Gastroesophageal sphincter (tissue), 3 donors: ENCODE measurements around the gene TAX1BP1.

Experiments used
- POLR2A ChIP-seq, 2 donors: fragments of 450-650 bp; IDR thresholded peaks; one replicate each; pipeline ENCODE4 v1.6.1; 2017; ENCODE audit warnings: antibody characterized with exemption in 2 of 2, mild to moderate bottlenecking in 2 of 2, moderate library complexity in 1 of 2
- TF ChIP-seq, protein P1 (sequence below), 4 experiments: fragments of 200-600 bp in 2 of 4; fragments of 450-650 bp in 2 of 4; sonication (generic) in 1 of 4; IDR thresholded peaks; one replicate each; pipeline ENCODE4 v1.5.1; 2017 to 2019; ENCODE audit warnings: antibody characterized with exemption in 4 of 4, mild to moderate bottlenecking in 2 of 4, moderate library complexity in 2 of 4

DNA sequence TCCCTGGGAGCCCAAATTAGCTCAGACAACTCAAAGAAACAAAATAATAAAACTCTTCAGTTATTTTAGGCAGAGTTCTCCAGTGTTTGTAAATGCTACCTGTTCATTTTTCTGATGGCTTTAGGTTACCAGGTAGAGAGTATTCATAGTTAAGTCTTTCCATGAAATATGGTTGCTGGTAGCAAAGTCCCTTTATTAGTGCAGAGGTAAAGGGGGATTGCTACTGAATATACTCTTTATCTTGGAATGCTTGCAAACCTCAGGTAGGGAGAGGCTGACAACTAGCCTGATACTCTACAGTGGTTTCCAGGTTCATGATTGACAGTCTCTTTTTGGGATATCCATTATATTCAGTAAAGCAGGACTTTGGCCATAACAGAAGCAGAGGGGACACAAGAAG is 6.5 kb downstream of the TAX1BP1 start:
- TF ChIP-seq, protein P1, sequence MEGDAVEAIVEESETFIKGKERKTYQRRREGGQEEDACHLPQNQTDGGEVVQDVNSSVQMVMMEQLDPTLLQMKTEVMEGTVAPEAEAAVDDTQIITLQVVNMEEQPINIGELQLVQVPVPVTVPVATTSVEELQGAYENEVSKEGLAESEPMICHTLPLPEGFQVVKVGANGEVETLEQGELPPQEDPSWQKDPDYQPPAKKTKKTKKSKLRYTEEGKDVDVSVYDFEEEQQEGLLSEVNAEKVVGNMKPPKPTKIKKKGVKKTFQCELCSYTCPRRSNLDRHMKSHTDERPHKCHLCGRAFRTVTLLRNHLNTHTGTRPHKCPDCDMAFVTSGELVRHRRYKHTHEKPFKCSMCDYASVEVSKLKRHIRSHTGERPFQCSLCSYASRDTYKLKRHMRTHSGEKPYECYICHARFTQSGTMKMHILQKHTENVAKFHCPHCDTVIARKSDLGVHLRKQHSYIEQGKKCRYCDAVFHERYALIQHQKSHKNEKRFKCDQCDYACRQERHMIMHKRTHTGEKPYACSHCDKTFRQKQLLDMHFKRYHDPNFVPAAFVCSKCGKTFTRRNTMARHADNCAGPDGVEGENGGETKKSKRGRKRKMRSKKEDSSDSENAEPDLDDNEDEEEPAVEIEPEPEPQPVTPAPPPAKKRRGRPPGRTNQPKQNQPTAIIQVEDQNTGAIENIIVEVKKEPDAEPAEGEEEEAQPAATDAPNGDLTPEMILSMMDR (IDR thresholded peaks at IDR 0.05) = no peak
- no peak for TF ChIP-seq POLR2A (IDR thresholded peaks at IDR 0.05)
